Pulmonary artery endothelial cell (primary cell): Measurements from ENCODE around the gene GPSM1. TPM values are rescaled to one million over a fixed set of nuclear protein-coding genes. Genes with fewer than 3 reads are reported as not detected.

Source experiments
- DNase-seq: peaks from one replicate; pipeline ENCODE4 v3.0.0-alpha.2; 2011; ENCODE audit warnings: low read depth, low spot score
- total RNA-seq: library from RNA; depleted of rRNA; stranded (reverse); fragments of >200 nt; gene quantifications from 2 replicates; pipeline ENCODE4 v1.2.3, GENCODE V29; 2014

Gene GPSM1
- total RNA-seq, 1 donor from 2014 or later, result 32.1 TPM

- DNase-seq, result no peak
Measured at GRCh38 chr9:136291306-136292025, 35.9 kb upstream of the GPSM1 start.

- DNase-seq, result no peak
Measured at GRCh38 chr9:136292026-136292538, 35.3 kb upstream of the GPSM1 start.

GRCh38 chr9:136292591-136293448 is 34.5 kb upstream of the GPSM1 start:
- DNase-seq, result no peak

GRCh38 chr9:136293476-136294077 is 33.8 kb upstream of the GPSM1 start:
- no peak for DNase-seq

- no peak for DNase-seq
Measured at GRCh38 chr9:136294437-136294836, 32.9 kb upstream of the GPSM1 start.

- DNase-seq, result no peak
Measured at GRCh38 chr9:136295055-136295454, 32.3 kb upstream of the GPSM1 start.

- DNase-seq, result no peak
Measured at GRCh38 chr9:136295542-136296433, 31.6 kb upstream of the GPSM1 start.

- DNase-seq, result no peak
Measured at GRCh38 chr9:136296434-136297015, 30.8 kb upstream of the GPSM1 start.

- DNase-seq, result no peak
Measured at GRCh38 chr9:136297016-136297691, 30.2 kb upstream of the GPSM1 start.

- no peak for DNase-seq
Measured at GRCh38 chr9:136297766-136298735, 29.3 kb upstream of the GPSM1 start.

GRCh38 chr9:136299116-136299515 is 28.2 kb upstream of the GPSM1 start:
- DNase-seq, result no peak

- no peak for DNase-seq
Measured at GRCh38 chr9:136299541-136299940, 27.8 kb upstream of the GPSM1 start.

GRCh38 chr9:136300016-136300545 is 27.3 kb upstream of the GPSM1 start:
- no peak for DNase-seq

- DNase-seq, result no peak
Measured at GRCh38 chr9:136300866-136301265, 26.5 kb upstream of the GPSM1 start.

GRCh38 chr9:136302527-136302926 is 24.8 kb upstream of the GPSM1 start:
- no peak for DNase-seq

- DNase-seq, result no peak
Measured at GRCh38 chr9:136303066-136303824, 24.1 kb upstream of the GPSM1 start.

- DNase-seq, result no peak
Measured at GRCh38 chr9:136303825-136304416, 23.4 kb upstream of the GPSM1 start, which contains the start of gene CCDC187. TSS of gene CCDC187 (minus strand) at chr9:136304094. CDS start at chr9:136303830, 264 bp downstream.
